ENCODE data around the gene SLC37A2. TPM values are rescaled to one million over a fixed set of nuclear protein-coding genes. Genes with fewer than 3 reads are reported as not detected.

SLC37A2 gene
- total and polyA plus RNA-seq, 8 donors: 2.2 to 42.5 (median 3.2) TPM

DNA sequence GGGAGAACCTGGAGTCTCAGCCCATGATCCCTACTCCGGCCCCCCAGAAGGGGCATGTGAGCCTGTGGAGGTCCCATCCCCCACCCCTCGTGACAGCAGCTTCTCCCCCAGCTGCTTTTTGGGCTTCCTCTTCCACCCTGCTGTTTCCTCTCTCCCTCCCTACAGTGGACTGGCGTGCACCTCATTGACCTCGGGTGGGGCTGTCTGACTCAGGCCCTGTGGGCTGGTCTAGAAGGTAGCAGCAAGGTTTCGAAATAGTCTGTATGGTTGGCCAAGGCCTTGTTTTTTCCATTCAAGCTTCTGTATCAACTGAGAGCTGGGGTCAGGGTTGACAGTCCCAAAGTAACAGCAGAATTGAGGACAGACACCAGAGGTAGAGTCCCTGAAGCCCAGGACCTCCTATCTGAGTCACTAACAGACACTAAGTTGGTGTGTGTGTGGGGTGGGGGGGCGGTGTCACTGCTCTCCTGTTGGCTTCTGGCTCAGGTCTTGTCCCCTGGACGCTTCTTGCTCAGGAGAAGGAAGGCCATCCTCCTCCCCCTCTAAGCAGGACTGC is 7.7 kb downstream of the SLC37A2 start:
- intact Hi-C loops (cut with DNase I): no loop called here
- Histone ChIP-seq H3K27me3 (peaks cover 4 to 14% of the 10 kb centered on the region in 2 donors), H3K9me3 (no peaks in the 10 kb centered on the region), H3K27ac (peak overlapping the region; percentile 62 to 78), H3K4me3 (no peak overlapping the region), H3K36me3 (no peaks in the 10 kb centered on the region), H3K4me1 (peaks cover 0 to 38% of the 10 kb centered on the region in 2 donors)
- peak; percentile 96 for ATAC-seq
- TF ChIP-seq, protein P1, sequence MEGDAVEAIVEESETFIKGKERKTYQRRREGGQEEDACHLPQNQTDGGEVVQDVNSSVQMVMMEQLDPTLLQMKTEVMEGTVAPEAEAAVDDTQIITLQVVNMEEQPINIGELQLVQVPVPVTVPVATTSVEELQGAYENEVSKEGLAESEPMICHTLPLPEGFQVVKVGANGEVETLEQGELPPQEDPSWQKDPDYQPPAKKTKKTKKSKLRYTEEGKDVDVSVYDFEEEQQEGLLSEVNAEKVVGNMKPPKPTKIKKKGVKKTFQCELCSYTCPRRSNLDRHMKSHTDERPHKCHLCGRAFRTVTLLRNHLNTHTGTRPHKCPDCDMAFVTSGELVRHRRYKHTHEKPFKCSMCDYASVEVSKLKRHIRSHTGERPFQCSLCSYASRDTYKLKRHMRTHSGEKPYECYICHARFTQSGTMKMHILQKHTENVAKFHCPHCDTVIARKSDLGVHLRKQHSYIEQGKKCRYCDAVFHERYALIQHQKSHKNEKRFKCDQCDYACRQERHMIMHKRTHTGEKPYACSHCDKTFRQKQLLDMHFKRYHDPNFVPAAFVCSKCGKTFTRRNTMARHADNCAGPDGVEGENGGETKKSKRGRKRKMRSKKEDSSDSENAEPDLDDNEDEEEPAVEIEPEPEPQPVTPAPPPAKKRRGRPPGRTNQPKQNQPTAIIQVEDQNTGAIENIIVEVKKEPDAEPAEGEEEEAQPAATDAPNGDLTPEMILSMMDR (IDR thresholded peaks at IDR 0.05): no peak
- DNase-seq: peak in 3 of 4 donors; percentile 30 to 92 (median 90)

DNA sequence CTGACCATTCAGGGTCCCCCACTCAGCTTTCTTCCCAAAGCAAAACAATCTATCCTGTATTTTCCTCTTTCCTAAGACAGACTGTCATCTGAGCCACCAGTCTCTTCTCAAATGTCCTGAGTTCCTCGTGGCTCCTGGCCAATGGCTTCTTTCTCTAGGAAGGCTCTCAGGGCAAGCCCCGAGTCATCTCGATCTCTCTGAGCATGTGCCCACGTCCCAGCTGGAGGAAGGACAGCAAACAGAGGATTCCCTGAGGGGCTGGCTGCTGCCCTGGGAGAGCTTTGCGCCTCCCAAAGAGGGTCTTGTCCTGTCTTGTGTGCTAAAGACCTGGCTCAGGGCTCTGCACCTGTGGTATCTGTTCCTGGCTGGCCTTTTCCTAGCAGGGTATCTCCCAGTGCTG is 8.3 kb downstream of the SLC37A2 start:
- Histone ChIP-seq H3K4me3 (no peak overlapping the region), H3K27ac (peak overlapping the region; percentile 59 to 78), H3K9me3 (no peaks in the 10 kb centered on the region), H3K4me1 (peaks cover 0 to 38% of the 10 kb centered on the region in 2 donors), H3K27me3 (peaks cover 0 to 8% of the 10 kb centered on the region in 2 donors), H3K36me3 (no peaks in the 10 kb centered on the region)
- intact Hi-C loops (cut with DNase I): no loop called here
- ATAC-seq (no peak), DNase-seq (no peak)
- TF ChIP-seq, protein P1 (IDR thresholded peaks at IDR 0.05): no peak

DNA sequence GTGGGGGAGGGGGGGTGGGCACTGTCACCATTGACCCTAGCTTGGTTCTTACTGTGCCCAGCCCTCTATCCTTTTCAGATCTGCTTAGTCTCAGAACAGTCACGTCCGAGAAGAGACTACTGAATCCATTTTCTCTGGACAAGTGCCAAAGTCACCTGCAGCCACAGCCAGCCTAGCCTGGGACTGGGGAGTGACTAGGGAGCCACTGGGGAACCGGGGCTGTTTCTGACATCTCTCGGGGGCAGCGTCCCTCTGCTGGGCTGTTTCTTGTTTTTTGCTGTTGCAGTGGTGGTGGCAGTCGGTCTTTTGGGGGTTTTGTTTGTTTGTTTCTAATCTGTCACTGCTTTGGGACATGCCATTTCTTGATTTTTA is 8.7 kb downstream of the SLC37A2 start:
- Histone ChIP-seq H3K27me3 (peaks cover 0 to 8% of the 10 kb centered on the region in 2 donors), H3K9me3 (no peaks in the 10 kb centered on the region), H3K4me1 (peaks cover 0 to 38% of the 10 kb centered on the region in 2 donors), H3K27ac (peak overlapping the region; percentile 59 to 78), H3K4me3 (no peak overlapping the region), H3K36me3 (no peaks in the 10 kb centered on the region)
- TF ChIP-seq, protein P1 (IDR thresholded peaks at IDR 0.05): no peak
- DNase-seq (peak in 1 of 4 donors; percentile 39), ATAC-seq (no peak)
- intact Hi-C loops (cut with DNase I): no loop called here

DNA sequence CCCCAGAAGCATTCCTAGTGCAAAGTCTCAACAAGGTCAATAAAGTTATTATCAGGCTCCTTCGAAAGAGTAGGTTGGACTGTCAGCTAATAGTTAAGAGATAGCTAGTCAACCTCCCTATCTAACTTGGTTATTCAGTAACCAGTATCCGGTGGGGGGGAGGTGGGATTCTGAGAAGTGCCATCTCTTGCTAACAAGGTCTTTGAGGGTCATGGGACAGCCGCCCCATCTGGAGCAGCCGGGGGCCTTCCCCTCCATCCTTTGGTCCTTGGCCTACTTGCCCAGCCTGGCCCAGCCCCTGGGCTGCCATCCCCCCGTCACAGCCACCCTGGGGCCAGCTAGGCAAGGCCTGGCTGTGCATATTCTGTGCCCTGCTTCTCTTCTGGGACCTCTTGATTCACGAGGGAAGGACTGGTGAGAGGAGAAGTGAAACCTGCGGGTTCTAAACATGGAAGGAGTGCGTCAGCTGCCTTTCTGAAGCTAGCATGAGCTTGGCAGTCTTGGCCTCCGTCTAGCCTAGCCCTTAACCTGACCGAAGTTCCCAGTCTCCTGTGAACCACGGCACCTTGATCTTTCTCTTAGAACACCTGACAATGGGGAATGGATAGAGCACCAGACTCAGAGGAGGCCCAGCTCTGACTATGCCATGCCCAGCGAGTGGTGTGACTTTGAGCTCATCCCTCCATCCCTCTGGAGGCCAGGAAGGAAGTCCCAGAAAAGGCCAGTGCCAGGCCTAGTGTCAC is 9.3 kb downstream of the SLC37A2 start:
- Histone ChIP-seq H3K36me3 (no peaks in the 10 kb centered on the region), H3K27ac (peak overlapping the region; percentile 59 to 78), H3K9me3 (no peaks in the 10 kb centered on the region), H3K4me1 (peaks cover 0 to 38% of the 10 kb centered on the region in 2 donors), H3K27me3 (peaks cover 0 to 3% of the 10 kb centered on the region in 2 donors), H3K4me3 (no peak overlapping the region)
- intact Hi-C loops (cut with DNase I): no loop called here
- ATAC-seq (peak; percentile 31), DNase-seq (peak in 2 of 4 donors; percentile 63 to 67)
- TF ChIP-seq, protein P1 (IDR thresholded peaks at IDR 0.05): no peak

DNA sequence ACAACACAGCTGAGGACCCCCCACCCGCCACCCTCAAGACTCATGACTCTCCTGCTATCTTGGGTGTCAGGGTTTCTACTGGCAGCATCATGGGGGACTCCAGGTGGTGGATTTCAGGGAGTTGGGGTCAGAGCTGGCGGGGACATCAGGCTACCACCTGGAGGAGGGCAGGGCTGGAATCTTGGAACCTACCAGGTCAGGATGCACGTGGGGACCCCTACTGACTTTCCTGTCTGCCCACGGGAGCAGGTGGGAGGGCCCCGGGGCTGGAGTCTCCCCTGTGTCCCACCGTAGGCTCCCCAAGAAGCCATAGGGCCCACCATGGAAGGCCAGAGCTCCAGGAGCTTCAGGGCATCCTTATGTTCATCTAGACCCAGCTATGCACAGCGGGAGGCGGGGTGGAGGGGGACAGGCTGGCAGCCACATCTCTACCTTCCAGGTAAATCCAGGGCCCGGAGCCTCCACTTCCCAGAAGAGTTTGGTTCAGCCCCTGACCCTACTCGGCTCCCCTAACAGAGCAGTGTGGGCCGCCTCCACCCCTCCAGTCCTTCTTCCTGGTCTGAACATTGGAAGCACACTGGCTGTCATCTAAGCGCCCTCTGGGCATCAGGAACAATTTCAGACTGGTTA is 10.0 kb downstream of the SLC37A2 start:
- Histone ChIP-seq H3K9me3 (no peaks in the 10 kb centered on the region), H3K4me1 (peaks cover 0 to 38% of the 10 kb centered on the region in 2 donors), H3K36me3 (no peaks in the 10 kb centered on the region), H3K27me3 (peaks cover 0 to 3% of the 10 kb centered on the region in 2 donors), H3K27ac (peak overlapping the region in 1 of 2 donors; percentile 78), H3K4me3 (no peak overlapping the region)
- TF ChIP-seq, protein P1 (IDR thresholded peaks at IDR 0.05): no peak
- intact Hi-C loops (cut with DNase I): no loop called here
- DNase-seq (peak in 1 of 4 donors; percentile 60), ATAC-seq (no peak)

Data from left lung (tissue), 10 donors.